Measurements from ENCODE around the gene GNB1.
"Not testable (repeated sequence)": the region's sequence is repeated elsewhere in the genome, so short reads cannot be mapped to it uniquely, and the experiment has no call there.

Gene GNB1

DNA sequence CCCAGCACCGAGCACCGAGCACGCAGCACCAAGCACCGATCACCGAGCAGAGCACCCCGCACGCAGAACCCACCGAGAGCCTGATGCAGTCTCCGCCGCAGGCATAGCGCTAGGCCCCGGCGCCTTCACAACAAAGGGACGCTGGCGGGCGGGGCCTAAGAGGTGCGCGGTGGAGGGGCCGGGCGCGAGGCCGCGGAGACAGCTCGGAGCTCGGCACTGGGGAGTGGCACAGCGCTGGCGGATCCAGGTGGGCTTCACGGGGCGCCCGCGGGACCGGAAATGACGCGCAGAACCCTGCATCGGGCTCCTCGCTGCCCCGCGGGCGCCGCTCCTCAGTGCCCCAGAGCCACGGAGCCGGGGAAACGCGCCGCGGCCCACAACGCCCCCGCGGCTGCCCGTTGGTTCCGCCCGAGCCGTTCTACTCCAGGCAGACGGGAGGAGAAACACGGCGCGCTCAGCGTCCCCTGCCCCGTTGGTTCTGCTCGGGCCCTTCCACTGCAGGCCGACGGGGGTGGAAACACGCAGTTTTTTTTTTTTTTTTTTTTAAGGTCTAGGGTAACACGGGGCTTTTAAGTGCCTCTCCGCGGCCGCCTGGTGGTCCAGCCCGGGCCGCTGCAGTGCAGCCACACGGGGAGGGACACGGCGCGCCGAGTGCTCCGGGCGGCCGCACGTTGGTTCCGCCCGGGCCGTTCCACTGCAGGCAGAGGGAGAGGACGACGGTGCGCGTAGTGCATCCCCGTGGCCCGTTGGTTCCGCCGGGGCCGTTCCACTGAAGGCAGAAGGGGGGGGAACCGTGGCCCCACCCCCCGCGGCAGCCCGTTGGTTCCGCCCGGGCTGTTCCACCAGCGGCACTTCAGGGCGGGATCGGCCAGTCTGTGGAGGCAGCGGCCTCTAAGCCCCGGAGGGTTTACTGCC, 145.0 kb downstream of the GNB1 start:
- peak; percentile 52 to 83 for DNase-seq (ENCODE audit: low read depth in 2 of 2)

DNA sequence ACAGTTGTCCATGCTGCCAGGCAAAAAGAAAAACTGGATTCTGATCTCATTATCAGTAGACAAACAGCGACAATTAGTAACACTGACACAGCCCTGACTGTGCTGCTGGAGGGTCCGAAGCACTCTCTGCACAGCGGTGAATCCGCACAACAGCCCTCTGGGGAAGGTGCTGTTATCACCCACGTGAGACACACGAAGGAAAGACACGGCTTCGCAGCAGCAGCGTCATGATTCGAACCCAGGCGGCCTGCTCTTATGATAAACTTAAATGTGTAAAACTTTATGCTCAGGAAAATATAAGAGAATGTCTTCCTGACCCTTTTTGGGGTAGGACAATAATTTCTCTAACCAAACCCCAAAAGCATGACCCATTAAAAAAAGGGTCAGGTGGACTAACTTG, 148.4 kb downstream of the GNB1 start:
- not testable (repeated sequence) for DNase-seq (ENCODE audit: low read depth in 2 of 2)

DNA sequence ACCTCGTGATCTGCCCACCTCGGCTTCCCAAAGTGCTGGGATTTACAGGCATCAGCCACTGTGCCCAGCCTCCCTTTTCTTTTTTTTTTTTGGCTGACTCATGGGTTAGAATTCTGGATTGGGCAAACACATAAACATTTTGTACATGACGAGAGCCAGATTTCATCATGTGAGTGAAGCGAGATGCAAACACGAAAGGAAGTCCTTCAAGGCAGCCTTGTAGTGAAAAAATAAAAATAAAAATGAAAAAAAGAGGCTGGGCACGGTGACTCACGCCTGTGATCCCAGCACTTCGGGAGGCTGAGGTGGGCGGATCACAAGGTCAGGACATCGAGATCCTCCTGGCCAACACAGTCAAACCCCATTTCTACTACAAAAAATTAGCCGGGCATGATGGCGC, 149.9 kb downstream of the GNB1 start:
- DNase-seq (ENCODE audit: low read depth in 2 of 2), result not testable (repeated sequence)

GRCh38 chr1:1738799-1739337, 152.0 kb downstream of the GNB1 start:
- DNase-seq (ENCODE audit: low read depth in 2 of 2), result not testable (repeated sequence)

- not testable (repeated sequence) for DNase-seq (ENCODE audit: low read depth in 2 of 2)
Measured at GRCh38 chr1:1737675-1738590, 153.0 kb downstream of the GNB1 start.

Data from stimulated activated CD8-positive, alpha-beta memory T cell treated with anti-CD3 and anti-CD28 coated beads, Interleukin-2, amount 100 ng/mL, for 1 hour (primary cell).